Right lobe of liver (tissue), 6 donors: ENCODE measurements around the gene ZNF408. TPM values are rescaled to one million over a fixed set of nuclear protein-coding genes. Genes with fewer than 3 reads are reported as not detected.

ENCODE experiments used
- ATAC-seq, 4 donors: fragments of 200-7000 bp; cut with Tn5 transposase; one replicate each; pipeline ENCODE4 v1.9.1; 2020; ENCODE audit warnings: mild to moderate bottlenecking in 4 of 4, moderate library complexity in 4 of 4
- DNase-seq, 3 donors: peaks; one replicate each; pipeline ENCODE4 v3.0.0-alpha.2; 2020
- H3K27ac ChIP-seq, 3 donors: fragments of 200-600 bp; one replicate each; pipeline ENCODE4 v1.8.0; 2022
- H3K27me3 ChIP-seq, 2 donors: fragments of 200-600 bp; one replicate each; pipeline ENCODE4 v1.8.0; 2022
- H3K36me3 ChIP-seq, 4 donors: fragments of 200-600 bp; sonication (generic) in 1 of 4; one replicate each; pipeline versions ENCODE4 v1.5.1 to v1.8.0; 2017 to 2022; ENCODE audit warnings: control low read depth in 1 of 4
- H3K4me1 ChIP-seq, 4 donors: fragments of 200-600 bp; sonication (generic) in 1 of 4; one replicate each; pipeline versions ENCODE4 v1.5.1 to v1.8.0; 2017 to 2022; ENCODE audit warnings: control low read depth in 1 of 4
- H3K4me3 ChIP-seq, 3 donors: fragments of 200-600 bp; one replicate each; pipeline ENCODE4 v1.8.0; 2022
- H3K9me3 ChIP-seq, 4 donors: fragments of 200-600 bp; sonication (generic) in 1 of 4; one replicate each; pipeline versions ENCODE4 v1.5.1 to v1.8.0; 2017 to 2022; ENCODE audit warnings: control low read depth in 1 of 4
- POLR2A ChIP-seq: fragments of 450-650 bp; IDR thresholded peaks from one replicate; pipeline ENCODE4 v1.6.1; 2017; ENCODE audit warnings: antibody characterized with exemption, mild to moderate bottlenecking
- WGBS: methylation state at CpG from one replicate; pipeline ENCODE4 v1.1.6; 2018; ENCODE audit warnings: low coverage, low lambda C conversion rate; ENCODE audit not compliant: insufficient coverage; ENCODE audit errors: missing lambda C conversion rate; 5-methylcytosine and 5-hydroxymethylcytosine counted together
- intact Hi-C, 2 donors: fragments of 100-400 bp; cut with DNase I; formaldehyde crosslinking; loops; one replicate each; pipeline versions ENCODE4 v1.11.2 to v1.14.1; 2022
- total RNA-seq, 6 experiments: library from RNA; depleted of rRNA in 2 of 6; stranded (reverse); fragments of >200 nt in 2 of 6; fragmentation: NEBNext Ultra II Directional in 3 of 6; extraction: Animal tissue kit (Norgen Biotek cat#: 25700) in 3 of 6; gene quantifications; one replicate each; pipeline versions ENCODE4 v1.1.0 to v1.2.4, GENCODE V29; 2016 to 2023
- TF ChIP-seq, protein P1 (sequence below), 4 donors: fragments of 200-600 bp in 3 of 4; fragments of 450-650 bp in 1 of 4; IDR thresholded peaks; one replicate each; pipeline versions ENCODE4 v1.5.1 to v1.8.0; 2016 to 2022; ENCODE audit warnings: antibody characterized with exemption in 4 of 4, mild to moderate bottlenecking in 2 of 4
- donor health status: DM: no; HTN: yes; CAD: no.
- donor health status: DM: no; HTN: no; CAD: no.
- donor health status: DM: no; HTN: no; CAD: no.
- donor health status: DM: no; HTN: yes; CAD: no.
- donor health status: DM: no; HTN: yes; CAD: no.

The ZNF408 gene
- total RNA-seq, 6 experiments from 2014 or later, result 4.0 to 16.3 (median 6.9) TPM

DNA sequence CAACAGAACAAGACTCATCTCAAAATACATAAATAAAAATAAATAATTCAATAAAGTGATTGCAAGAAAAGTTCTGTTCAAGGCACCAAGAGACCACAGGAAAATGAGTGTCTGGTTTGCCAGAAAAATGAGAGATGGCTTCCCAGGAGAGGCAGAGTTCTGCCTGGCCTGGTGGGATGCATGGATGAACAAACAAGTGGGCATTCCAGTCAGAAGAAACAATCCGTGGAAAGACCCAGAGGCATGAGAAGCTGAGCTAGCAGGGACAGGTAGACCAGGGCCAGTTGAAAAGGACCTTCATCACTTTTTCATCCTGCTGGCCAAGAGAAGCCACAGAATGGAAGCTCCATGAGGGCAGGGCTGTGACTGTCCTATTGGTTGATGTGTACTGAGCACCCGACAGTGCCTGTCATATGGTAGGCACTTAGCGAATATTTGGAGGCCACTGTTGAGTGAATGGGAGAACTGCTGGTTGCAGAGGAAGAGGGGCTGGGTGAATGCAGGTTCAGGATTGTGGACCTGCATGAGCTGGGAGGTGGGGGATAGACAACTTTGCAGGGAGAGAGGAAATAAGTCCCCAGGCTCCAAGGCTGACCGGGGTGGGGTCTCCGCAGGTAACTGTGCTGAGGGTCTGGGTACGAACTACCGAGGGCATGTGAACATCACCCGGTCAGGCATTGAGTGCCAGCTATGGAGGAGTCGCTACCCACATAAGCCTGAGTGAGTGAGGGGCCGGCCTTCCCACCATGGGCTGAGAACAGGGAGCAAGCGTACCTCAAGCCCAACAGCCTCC is 21.9 kb downstream of the ZNF408 start:
- peaks cover 0 to 55% (median 30%) of the 10 kb centered on the region in 4 donors for H3K36me3 ChIP-seq
- H3K27ac ChIP-seq, result no peak overlapping the region
- TF ChIP-seq POLR2A, result no peak
- TF ChIP-seq, protein P1, sequence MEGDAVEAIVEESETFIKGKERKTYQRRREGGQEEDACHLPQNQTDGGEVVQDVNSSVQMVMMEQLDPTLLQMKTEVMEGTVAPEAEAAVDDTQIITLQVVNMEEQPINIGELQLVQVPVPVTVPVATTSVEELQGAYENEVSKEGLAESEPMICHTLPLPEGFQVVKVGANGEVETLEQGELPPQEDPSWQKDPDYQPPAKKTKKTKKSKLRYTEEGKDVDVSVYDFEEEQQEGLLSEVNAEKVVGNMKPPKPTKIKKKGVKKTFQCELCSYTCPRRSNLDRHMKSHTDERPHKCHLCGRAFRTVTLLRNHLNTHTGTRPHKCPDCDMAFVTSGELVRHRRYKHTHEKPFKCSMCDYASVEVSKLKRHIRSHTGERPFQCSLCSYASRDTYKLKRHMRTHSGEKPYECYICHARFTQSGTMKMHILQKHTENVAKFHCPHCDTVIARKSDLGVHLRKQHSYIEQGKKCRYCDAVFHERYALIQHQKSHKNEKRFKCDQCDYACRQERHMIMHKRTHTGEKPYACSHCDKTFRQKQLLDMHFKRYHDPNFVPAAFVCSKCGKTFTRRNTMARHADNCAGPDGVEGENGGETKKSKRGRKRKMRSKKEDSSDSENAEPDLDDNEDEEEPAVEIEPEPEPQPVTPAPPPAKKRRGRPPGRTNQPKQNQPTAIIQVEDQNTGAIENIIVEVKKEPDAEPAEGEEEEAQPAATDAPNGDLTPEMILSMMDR (IDR thresholded peaks at IDR 0.05), result no peak
- ATAC-seq (no peak), DNase-seq (peak in 1 of 3 donors; percentile 34)
- peak overlapping the region in 1 of 3 donors; percentile 88 for H3K4me3 ChIP-seq
- no peaks in the 10 kb centered on the region for H3K27me3 ChIP-seq
- intact Hi-C loops, result no loop called here
- WGBS, result 70% methylated on average over 4 of the region's 11 CpGs
- no peaks in the 10 kb centered on the region for H3K9me3 ChIP-seq
- peaks cover 0 to 60% (median 16%) of the 10 kb centered on the region in 4 donors for H3K4me1 ChIP-seq

DNA sequence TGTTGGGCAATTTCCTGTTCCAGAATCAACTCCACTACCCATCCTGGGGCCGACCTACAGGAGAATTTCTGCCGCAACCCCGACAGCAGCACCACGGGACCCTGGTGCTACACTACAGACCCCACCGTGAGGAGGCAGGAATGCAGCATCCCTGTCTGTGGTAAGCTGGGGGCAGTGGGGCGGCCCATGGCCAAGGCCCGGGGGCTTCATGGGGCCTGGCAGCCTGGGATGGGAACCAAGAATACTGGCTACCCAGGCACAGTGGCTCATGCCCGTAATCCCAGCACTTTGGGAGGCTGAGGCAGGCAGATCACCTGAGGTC is 22.5 kb downstream of the ZNF408 start:
- no peak overlapping the region for H3K4me3 ChIP-seq
- intact Hi-C loops, result no loop called here
- ATAC-seq (no peak), DNase-seq (no peak)
- no peak overlapping the region for H3K27ac ChIP-seq
- no peaks in the 10 kb centered on the region for H3K27me3 ChIP-seq
- TF ChIP-seq, protein P1 (IDR thresholded peaks at IDR 0.05), result no peak
- TF ChIP-seq POLR2A, result no peak
- H3K4me1 ChIP-seq, result peaks cover 0 to 57% (median 14%) of the 10 kb centered on the region in 4 donors
- 67% methylated on average over 1 of the region's 8 CpGs for whole genome bisulfite sequencing
- no peaks in the 10 kb centered on the region for H3K9me3 ChIP-seq
- H3K36me3 ChIP-seq, result peaks cover 0 to 60% (median 35%) of the 10 kb centered on the region in 4 donors

DNA sequence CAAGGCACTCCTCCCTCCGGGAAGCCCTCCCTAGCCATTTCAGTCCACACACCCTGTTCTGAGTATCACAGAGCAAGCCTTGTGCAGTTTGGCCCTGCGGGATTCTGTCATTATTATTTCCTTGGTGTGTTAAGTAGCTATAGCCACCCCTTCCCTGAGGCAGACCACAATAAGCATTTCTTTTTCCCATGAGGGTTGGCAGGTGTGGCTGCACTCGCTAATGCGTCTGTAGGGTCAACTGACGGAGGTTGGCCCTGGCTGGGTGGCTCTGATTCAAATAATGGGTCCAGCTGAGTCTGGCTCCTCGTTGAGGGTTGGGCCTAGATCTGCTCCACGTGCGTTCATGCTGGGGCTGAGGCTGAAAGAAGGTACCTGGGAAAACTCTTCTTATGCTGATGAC is 23.3 kb downstream of the ZNF408 start:
- peak overlapping the region in 1 of 3 donors; percentile 1 for H3K4me3 ChIP-seq
- peak in 3 of 4 donors; percentile 2 to 28 (median 7) for ATAC-seq
- WGBS, result 56% methylated on average over 4 of the region's 8 CpGs
- no peaks in the 10 kb centered on the region for H3K27me3 ChIP-seq
- no peak overlapping the region for H3K27ac ChIP-seq
- DNase-seq, result peak in 1 of 3 donors; percentile 55
- no peaks in the 10 kb centered on the region for H3K9me3 ChIP-seq
- H3K36me3 ChIP-seq, result peaks cover 0 to 68% (median 39%) of the 10 kb centered on the region in 4 donors
- intact Hi-C loops, result no loop called here
- TF ChIP-seq POLR2A, result no peak
- TF ChIP-seq, protein P1 (IDR thresholded peaks at IDR 0.05), result no peak
- peaks cover 0 to 52% (median 13%) of the 10 kb centered on the region in 4 donors for H3K4me1 ChIP-seq

DNA sequence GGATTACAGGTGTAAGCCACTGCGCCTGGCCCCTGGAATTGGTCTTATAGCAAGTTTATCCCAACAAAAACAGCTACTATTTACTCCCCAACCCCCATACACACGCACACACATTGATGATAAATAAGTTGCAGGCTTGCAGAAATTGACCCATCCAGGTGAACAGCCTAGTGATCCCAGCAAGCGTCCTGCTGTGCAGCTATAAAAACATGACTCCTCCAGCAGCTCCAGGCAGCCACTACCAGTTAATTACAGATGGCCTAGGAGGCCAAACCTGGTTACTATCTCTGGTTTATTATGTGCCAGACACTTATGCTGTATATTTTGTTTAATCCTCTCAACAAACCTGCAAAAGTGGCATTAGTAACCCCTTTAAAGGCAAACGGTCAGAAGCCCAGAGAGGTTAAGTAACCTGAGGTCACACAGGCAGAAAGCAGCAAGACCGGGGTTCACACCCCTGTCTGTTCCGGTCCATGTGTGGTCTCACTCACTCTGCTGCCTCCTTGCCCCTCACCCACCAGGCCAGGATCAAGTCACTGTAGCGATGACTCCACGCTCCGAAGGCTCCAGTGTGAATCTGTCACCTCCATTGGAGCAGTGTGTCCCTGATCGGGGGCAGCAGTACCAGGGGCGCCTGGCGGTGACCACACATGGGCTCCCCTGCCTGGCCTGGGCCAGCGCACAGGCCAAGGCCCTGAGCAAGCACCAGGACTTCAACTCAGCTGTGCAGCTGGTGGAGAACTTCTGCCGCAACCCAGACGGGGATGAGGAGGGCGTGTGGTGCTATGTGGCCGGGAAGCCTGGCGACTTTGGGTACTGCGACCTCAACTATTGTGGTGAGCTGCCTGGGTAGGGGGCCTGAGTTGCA is 24.7 kb downstream of the ZNF408 start:
- intact Hi-C loops, result no loop called here
- TF ChIP-seq, protein P1 (IDR thresholded peaks at IDR 0.05), result no peak
- TF ChIP-seq POLR2A, result no peak
- DNase-seq (peak in 1 of 3 donors; percentile 38), ATAC-seq (no peak)
- H3K36me3 ChIP-seq, result peaks cover 0 to 83% (median 44%) of the 10 kb centered on the region in 4 donors
- H3K27ac ChIP-seq, result no peak overlapping the region
- H3K27me3 ChIP-seq, result no peaks in the 10 kb centered on the region
- H3K9me3 ChIP-seq, result no peaks in the 10 kb centered on the region
- WGBS, result 75% methylated on average over 8 of the region's 19 CpGs
- H3K4me1 ChIP-seq, result peaks cover 0 to 58% (median 13%) of the 10 kb centered on the region in 4 donors
- H3K4me3 ChIP-seq, result no peak overlapping the region
